Measurements from ENCODE around the gene STK32C. TPM values are rescaled to one million over a fixed set of nuclear protein-coding genes. Genes with fewer than 3 reads are reported as not detected.
A peak's percentile ranks its signal among the peaks of the same experiment; 100 is the strongest.

The STK32C gene
- total RNA-seq (2014; rRNA removed; shearing (Covaris generic)) (7.1 and 9.8 TPM in 2 replicates), polyA plus RNA-seq (2016; fragmentation: Nextera tagmentation; extraction: Ambion mirVana) (8.8 TPM in 2 replicates)

DNA sequence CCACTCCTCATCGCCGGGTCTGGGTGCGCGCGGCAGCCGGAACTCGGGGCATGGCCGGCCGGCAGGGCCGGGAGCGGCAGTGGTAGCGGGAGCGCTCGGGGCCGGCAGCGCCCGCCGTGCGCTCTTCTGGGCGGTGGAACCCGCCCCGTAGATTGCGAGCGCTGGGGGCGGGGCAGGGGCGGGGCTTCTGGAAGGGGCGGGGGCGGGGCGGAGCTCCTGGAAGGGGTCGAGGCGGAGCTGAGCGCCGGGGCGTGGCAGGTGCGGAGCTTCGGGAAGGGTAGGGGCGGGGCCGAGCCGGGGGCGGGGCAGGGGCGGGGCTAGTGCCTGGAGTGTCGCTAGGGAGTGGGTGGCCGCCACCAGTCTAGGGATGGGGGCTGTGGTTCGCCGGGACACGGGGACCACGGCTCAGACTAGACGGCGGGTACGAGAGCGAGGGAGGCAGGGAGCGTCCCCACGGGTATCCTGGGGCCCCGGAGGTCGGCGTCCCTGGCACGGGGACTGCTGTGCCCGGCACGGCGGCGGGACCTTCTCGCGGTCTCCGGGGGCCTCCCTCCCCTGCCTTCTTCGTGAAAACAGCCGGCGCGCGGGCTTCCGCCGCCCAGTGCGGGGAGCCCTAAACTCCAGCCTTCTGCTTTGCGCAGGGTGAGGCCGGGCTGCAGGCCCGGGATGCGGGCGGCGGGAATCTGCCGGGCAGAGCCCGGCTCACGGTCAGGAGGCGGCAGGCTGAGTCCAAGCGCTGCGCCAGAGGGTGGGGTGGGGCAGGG lies at the start of gene STK32C:
TSS of gene STK32C (minus strand) at position 128 of the 764 bp plus-strand sequence. CDS start at position 11, 117 bp downstream.
- Histone ChIP-seq H3K9me3 (ENCODE audit: low read depth) (no peaks in the 10 kb centered on the region), H4K20me1 (ENCODE audit: insufficient read depth) (no peaks in the 10 kb centered on the region), H3K4me2 (ENCODE audit: unreplicated experiment) (peak within 1 kb of the TSS; percentile 61), H3K27me3 (replicated peaks; ENCODE audit: insufficient read depth) (no peaks in the 10 kb centered on the region), H3K4me1 (ENCODE audit: insufficient read depth) (no peaks in the 10 kb centered on the region), H3K9me2 (ENCODE audit: insufficient read depth) (no peaks in the 10 kb centered on the region), H3K4me3 (peak within 1 kb of the TSS; percentile 73), H3F3A (ENCODE audit: insufficient read depth) (no peaks in the 10 kb centered on the region), H3K27ac (no peak within 1 kb of the TSS), H3K36me3 (ENCODE audit: low read depth) (no peaks in the 10 kb centered on the region), H3K9ac (peak within 1 kb of the TSS; percentile 60), H2AFZ (peak within 1 kb of the TSS; percentile 82), H3K79me2 (ENCODE audit: insufficient read depth) (no peaks in the 10 kb centered on the region)
- no peak for TF ChIP-seq EZH2phosphoT487 (IDR thresholded peaks at IDR 0.05; ENCODE audit: insufficient read depth, low read depth)
- no peak for TF ChIP-seq EZH2 (IDR thresholded peaks at IDR 0.05; ENCODE audit: insufficient read depth, poor library complexity, severe bottlenecking)
- DNase-seq = peak; percentile 98
- in situ Hi-C loops (cut with MboI) = no loop called here
- 1% methylated on average over 42 to 46 of the region's 84 CpGs for WGBS, 2 experiments (ENCODE audit: low coverage in 1 of 2, low lambda C conversion rate in 2 of 2, missing lambda C conversion rate in 2 of 2)

- H3K4me3 ChIP-seq = no peak overlapping the region
- no peaks in the 10 kb centered on the region for H3K27me3 ChIP-seq (replicated peaks; ENCODE audit: insufficient read depth)
- no peaks in the 10 kb centered on the region for H3F3A ChIP-seq (ENCODE audit: insufficient read depth)
- H3K9me2 ChIP-seq (ENCODE audit: insufficient read depth) = no peaks in the 10 kb centered on the region
- no peaks in the 10 kb centered on the region for H3K79me2 ChIP-seq (ENCODE audit: insufficient read depth)
- WGBS, 2 experiments (ENCODE audit: low coverage in 1 of 2, low lambda C conversion rate in 2 of 2, missing lambda C conversion rate in 2 of 2) = 93 to 95% methylated on average over 12 of the region's 12 CpGs
- in situ Hi-C loops (cut with MboI) = no loop called here
- H2AFZ ChIP-seq = no peak overlapping the region
- H3K4me2 ChIP-seq (ENCODE audit: unreplicated experiment) = no peak overlapping the region
- no peaks in the 10 kb centered on the region for H3K36me3 ChIP-seq (ENCODE audit: low read depth)
- no peak overlapping the region for H3K27ac ChIP-seq
- H3K9ac ChIP-seq = no peak overlapping the region
- no peaks in the 10 kb centered on the region for H4K20me1 ChIP-seq (ENCODE audit: insufficient read depth)
- no peaks in the 10 kb centered on the region for H3K4me1 ChIP-seq (ENCODE audit: insufficient read depth)
- no peak for TF ChIP-seq EZH2phosphoT487 (IDR thresholded peaks at IDR 0.05; ENCODE audit: insufficient read depth, low read depth)
- TF ChIP-seq EZH2 (IDR thresholded peaks at IDR 0.05; ENCODE audit: insufficient read depth, poor library complexity, severe bottlenecking) = no peak
- no peaks in the 10 kb centered on the region for H3K9me3 ChIP-seq (ENCODE audit: low read depth)
- DNase-seq = no peak
These were observed 49.0 kb upstream of the STK32C start for GRCh38 chr10:132356621-132357195.

- Histone ChIP-seq H4K20me1 (ENCODE audit: insufficient read depth) (no peaks in the 10 kb centered on the region), H3K4me3 (no peak overlapping the region), H3K36me3 (ENCODE audit: low read depth) (no peaks in the 10 kb centered on the region), H3K9ac (no peak overlapping the region), H3K4me2 (ENCODE audit: unreplicated experiment) (no peak overlapping the region), H3K9me2 (ENCODE audit: insufficient read depth) (no peaks in the 10 kb centered on the region), H3K27me3 (replicated peaks; ENCODE audit: insufficient read depth) (no peaks in the 10 kb centered on the region), H3K79me2 (ENCODE audit: insufficient read depth) (no peaks in the 10 kb centered on the region), H3F3A (ENCODE audit: insufficient read depth) (no peaks in the 10 kb centered on the region), H3K4me1 (ENCODE audit: insufficient read depth) (no peaks in the 10 kb centered on the region), H3K27ac (no peak overlapping the region), H3K9me3 (ENCODE audit: low read depth) (no peaks in the 10 kb centered on the region), H2AFZ (no peak overlapping the region)
- DNase-seq = no peak
- 93 to 94% methylated on average over 13 of the region's 13 CpGs for WGBS, 2 experiments (ENCODE audit: low coverage in 1 of 2, low lambda C conversion rate in 2 of 2, missing lambda C conversion rate in 2 of 2)
- TF ChIP-seq EZH2 (IDR thresholded peaks at IDR 0.05; ENCODE audit: insufficient read depth, poor library complexity, severe bottlenecking) = no peak
- no peak for TF ChIP-seq EZH2phosphoT487 (IDR thresholded peaks at IDR 0.05; ENCODE audit: insufficient read depth, low read depth)
- in situ Hi-C loops (cut with MboI) = no loop called here
These were observed 48.0 kb upstream of the STK32C start for GRCh38 chr10:132355754-132356153.

GRCh38 chr10:132355297-132355696 lies 47.5 kb upstream of the STK32C start:
- Histone ChIP-seq H3K27me3 (replicated peaks; ENCODE audit: insufficient read depth) (no peaks in the 10 kb centered on the region), H3K9me2 (ENCODE audit: insufficient read depth) (no peaks in the 10 kb centered on the region), H3K9me3 (ENCODE audit: low read depth) (no peaks in the 10 kb centered on the region), H2AFZ (no peak overlapping the region), H3K79me2 (ENCODE audit: insufficient read depth) (no peaks in the 10 kb centered on the region), H3F3A (ENCODE audit: insufficient read depth) (no peaks in the 10 kb centered on the region), H3K4me1 (ENCODE audit: insufficient read depth) (no peaks in the 10 kb centered on the region), H3K4me2 (ENCODE audit: unreplicated experiment) (no peak overlapping the region), H4K20me1 (ENCODE audit: insufficient read depth) (no peaks in the 10 kb centered on the region), H3K9ac (no peak overlapping the region), H3K36me3 (ENCODE audit: low read depth) (no peaks in the 10 kb centered on the region), H3K4me3 (no peak overlapping the region), H3K27ac (no peak overlapping the region)
- WGBS, 2 experiments (ENCODE audit: low coverage in 1 of 2, low lambda C conversion rate in 2 of 2, missing lambda C conversion rate in 2 of 2) = 87 to 95% methylated on average over 17 of the region's 17 CpGs
- TF ChIP-seq EZH2 (IDR thresholded peaks at IDR 0.05; ENCODE audit: insufficient read depth, poor library complexity, severe bottlenecking) (no peak), EZH2phosphoT487 (IDR thresholded peaks at IDR 0.05; ENCODE audit: insufficient read depth, low read depth) (no peak)
- in situ Hi-C loops (cut with MboI) = no loop called here
- DNase-seq = no peak

Measured in GM23248 (cell line).